H9 (cell line): ENCODE results near the gene HIP1. TPM values are rescaled to one million over a fixed set of nuclear protein-coding genes. Genes with fewer than 3 reads are reported as not detected.

ENCODE experiments used
- DNase-seq: peaks from one replicate; pipeline ENCODE4 v3.0.0-alpha.2; 2017
- H2AFZ ChIP-seq: one replicate; pipeline ENCODE4 v1.6.1; 2013; ENCODE audit warnings: mild to moderate bottlenecking, low read length, control low read depth, moderate library complexity
- H2AK5ac ChIP-seq: 2 replicates; pipeline ENCODE4 v1.6.1; 2013; ENCODE audit warnings: low read length, control low read depth, mixed read lengths; ENCODE audit not compliant: insufficient read length
- H2BK120ac ChIP-seq: one replicate; pipeline ENCODE4 v1.6.1; 2013; ENCODE audit warnings: low read depth, mild to moderate bottlenecking, low read length, control low read depth, inconsistent platforms; ENCODE audit not compliant: poor library complexity, severe bottlenecking
- H2BK12ac ChIP-seq: 2 replicates; pipeline ENCODE4 v1.6.1; 2013; ENCODE audit warnings: low read length, control low read depth, mixed read lengths, low read depth; ENCODE audit not compliant: insufficient read length
- H2BK15ac ChIP-seq: 2 replicates; pipeline ENCODE4 v1.6.1; 2013; ENCODE audit warnings: low read depth, low read length, control low read depth
- H2BK20ac ChIP-seq: one replicate; pipeline ENCODE4 v1.6.1; 2013; ENCODE audit warnings: low read depth, mild to moderate bottlenecking, low read length, control low read depth, inconsistent platforms; ENCODE audit not compliant: poor library complexity, severe bottlenecking
- H2BK5ac ChIP-seq: 2 replicates; pipeline ENCODE4 v1.6.1; 2013; ENCODE audit warnings: low read length, control low read depth, mixed read lengths; ENCODE audit not compliant: insufficient read length
- H3K14ac ChIP-seq: 2 replicates; pipeline ENCODE4 v1.6.1; 2013; ENCODE audit warnings: low read length, control low read depth; ENCODE audit not compliant: insufficient read depth
- H3K18ac ChIP-seq: 2 replicates; pipeline ENCODE4 v1.6.1; 2013; ENCODE audit warnings: low read depth, mild to moderate bottlenecking, mixed read lengths, low read length, control low read depth; ENCODE audit not compliant: insufficient read length
- H3K23ac ChIP-seq: 2 replicates; pipeline ENCODE4 v1.6.1; 2013; ENCODE audit warnings: low read length, control low read depth, mixed read lengths, low read depth; ENCODE audit not compliant: insufficient read length
- H3K23me2 ChIP-seq: 2 replicates; pipeline ENCODE4 v1.6.1; 2013; ENCODE audit warnings: low read depth, mild to moderate bottlenecking, mixed read lengths, low read length, control low read depth; ENCODE audit not compliant: insufficient read length, poor library complexity, severe bottlenecking
- H3K27ac ChIP-seq: 2 replicates; pipeline ENCODE4 v1.5.1; 2013; ENCODE audit warnings: low read length, control low read depth, mixed read lengths, low read depth; ENCODE audit not compliant: insufficient read length
- H3K27me3 ChIP-seq: 2 replicates; pipeline ENCODE4 v1.6.1; 2013; ENCODE audit warnings: low read length, control low read depth, inconsistent platforms; ENCODE audit not compliant: insufficient read depth
- H3K4ac ChIP-seq: 2 replicates; pipeline ENCODE4 v1.6.1; 2013; ENCODE audit warnings: low read depth, mild to moderate bottlenecking, control low read depth, inconsistent platforms, low read length, moderate library complexity
- H3K4me1 ChIP-seq: 2 replicates; pipeline ENCODE4 v1.6.1; 2013; ENCODE audit warnings: low read length, control low read depth, inconsistent platforms; ENCODE audit not compliant: insufficient read depth
- H3K4me2 ChIP-seq: 2 replicates; pipeline ENCODE4 v1.6.1; 2013; ENCODE audit warnings: low read length, control low read depth, mixed read lengths; ENCODE audit not compliant: insufficient read length, insufficient read depth
- H3K56ac ChIP-seq: 2 replicates; pipeline ENCODE4 v1.6.1; 2013; ENCODE audit warnings: low read depth, mild to moderate bottlenecking, mixed read lengths, low read length, control low read depth; ENCODE audit not compliant: insufficient read length
- H3K79me1 ChIP-seq: 2 replicates; pipeline ENCODE4 v1.6.1; 2013; ENCODE audit warnings: low read depth, mild to moderate bottlenecking, moderate library complexity, low read length, control low read depth, inconsistent platforms; ENCODE audit not compliant: insufficient read depth, poor library complexity, severe bottlenecking
- H3K79me2 ChIP-seq: 2 replicates; pipeline ENCODE4 v1.6.1; 2013; ENCODE audit warnings: low read length, control low read depth, inconsistent platforms; ENCODE audit not compliant: insufficient read depth
- H3K9ac ChIP-seq: 2 replicates; pipeline ENCODE4 v1.6.1; 2013; ENCODE audit warnings: low read length, control low read depth, mixed read lengths; ENCODE audit not compliant: insufficient read length; ENCODE audit errors: extremely low read depth
- H3K9me3 ChIP-seq: one replicate; pipeline ENCODE4 v1.6.1; 2013; ENCODE audit warnings: low read depth, low read length, inconsistent platforms; ENCODE audit not compliant: control insufficient read depth
- H3T11ph ChIP-seq: one replicate; pipeline ENCODE4 v1.6.1; 2013; ENCODE audit warnings: mild to moderate bottlenecking, low read length, control low read depth, inconsistent platforms
- H4K20me1 ChIP-seq: one replicate; pipeline ENCODE4 v1.6.1; 2013; ENCODE audit not compliant: control insufficient read depth, insufficient read length, insufficient read depth
- H4K5ac ChIP-seq: 2 replicates; pipeline ENCODE4 v1.6.1; 2013; ENCODE audit warnings: low read depth, mild to moderate bottlenecking, mixed read lengths, low read length, control low read depth; ENCODE audit not compliant: insufficient read length
- H4K8ac ChIP-seq: replicated peaks from 2 replicates; pipeline ENCODE4 v1.6.1; 2013; ENCODE audit warnings: low read length, control low read depth, mixed read lengths, low read depth; ENCODE audit not compliant: insufficient read length
- H4K91ac ChIP-seq: 2 replicates; pipeline ENCODE4 v1.6.1; 2013; ENCODE audit warnings: low read depth, mild to moderate bottlenecking, moderate library complexity, mixed read lengths, low read length, control low read depth; ENCODE audit not compliant: insufficient read length
- H3K27ac Mint-ChIP-seq, 3 experiments: 2 replicates in 2 of 3; 3 replicates in 1 of 3; pipeline ENCODE4 v1.8.0; 2020 to 2021; ENCODE audit warnings: mixed read lengths in 3 of 3, mild to moderate bottlenecking in 1 of 3, moderate library complexity in 1 of 3
- H3K27me3 Mint-ChIP-seq: 2 replicates; pipeline ENCODE4 v1.8.0; 2021; ENCODE audit warnings: low read depth, mild to moderate bottlenecking, moderate library complexity, mixed read lengths
- H3K36me3 Mint-ChIP-seq, 3 experiments: 2 replicates in 2 of 3; 3 replicates in 1 of 3; pipeline ENCODE4 v1.8.0; 2020 to 2021; ENCODE audit warnings: low read depth in 3 of 3, mixed read lengths in 3 of 3; ENCODE audit not compliant: insufficient read depth in 1 of 3
- H3K4me1 Mint-ChIP-seq, 2 experiments: 2 replicates each; pipeline ENCODE4 v1.8.0; 2020; ENCODE audit warnings: mixed read lengths in 2 of 2
- H3K4me3 Mint-ChIP-seq, 2 experiments: 2 replicates in 1 of 2; 3 replicates in 1 of 2; pipeline ENCODE4 v1.8.0; 2020 to 2021; ENCODE audit warnings: mild to moderate bottlenecking in 2 of 2, mixed read lengths in 2 of 2, moderate library complexity in 1 of 2
- H3K9me3 Mint-ChIP-seq, 2 experiments: 2 replicates in 1 of 2; 3 replicates in 1 of 2; pipeline ENCODE4 v1.8.0; 2020; ENCODE audit warnings: mild to moderate bottlenecking in 2 of 2, mixed read lengths in 2 of 2, moderate library complexity in 1 of 2
- CTCF ChIP-seq: fragments of 200-600 bp; sonication (generic); conservative IDR thresholded peaks from 3 replicates; pipeline ENCODE4 v1.8.0; 2021; ENCODE audit warnings: antibody characterized with exemption, mild to moderate bottlenecking
- total RNA-seq: library from RNA; stranded (reverse); gene quantifications from 2 replicates; pipeline ENCODE4 v1.2.1, GENCODE V29; 2021

HIP1 gene
- total RNA-seq, 1 experiment from 2014 or later = 87.5 TPM

- no peak for DNase-seq
- Mint-ChIP-seq H3K27me3 (no peaks in the 10 kb centered on the region), H3K4me1 (peaks cover 5 to 11% of the 10 kb centered on the region in 2 experiments), H3K27ac (no peak overlapping the region), H3K9me3 (no peaks in the 10 kb centered on the region; a peak in 1 of 5 replicates), H3K36me3 (no peaks in the 10 kb centered on the region), H3K4me3 (no peak overlapping the region)
- no peak overlapping the region for H2BK5ac ChIP-seq
- H2BK20ac ChIP-seq = no peak overlapping the region
- no peaks in the 10 kb centered on the region for H4K20me1 ChIP-seq
- H3K79me1 ChIP-seq = no peaks in the 10 kb centered on the region
- no peak overlapping the region for H2BK120ac ChIP-seq
- no peak overlapping the region for H4K5ac ChIP-seq
- no peak overlapping the region for H3K4me2 ChIP-seq
- H3K14ac ChIP-seq = no peak overlapping the region
- H2BK12ac ChIP-seq = no peak overlapping the region
- no peak overlapping the region for H3K56ac ChIP-seq
- no peak overlapping the region for H3K4ac ChIP-seq
- no peaks in the 10 kb centered on the region; the same call in 1 of the 2 replicates for H3K4me1 ChIP-seq
- H2AFZ ChIP-seq = no peak overlapping the region
- no peaks in the 10 kb centered on the region for H3K79me2 ChIP-seq
- H3K27me3 ChIP-seq = no peaks in the 10 kb centered on the region
- TF ChIP-seq CTCF = no peak
- H3K23ac ChIP-seq = no peak overlapping the region
- H3K9me3 ChIP-seq = no peaks in the 10 kb centered on the region
- no peak overlapping the region for H3K9ac ChIP-seq
- H3K27ac ChIP-seq = no peak overlapping the region
- H4K8ac ChIP-seq = no peak overlapping the region
- no peak overlapping the region for H3K18ac ChIP-seq
- no peak overlapping the region for H3T11ph ChIP-seq
- no peak overlapping the region for H2AK5ac ChIP-seq
- H2BK15ac ChIP-seq = no peak overlapping the region
- no peak overlapping the region for H4K91ac ChIP-seq
- H3K23me2 ChIP-seq = no peaks in the 10 kb centered on the region
Measured at GRCh38 chr7:75698358-75698757, 40.4 kb downstream of the HIP1 start.
